ENCODE data around the gene YIF1A.

Gene YIF1A

GRCh38 chr11:66288671-66289547 is at the start of gene YIF1A:
TSS of gene YIF1A (minus strand) at chr11:66289143. CDS start at chr11:66288985, 158 bp downstream.
- peak; percentile 99 for DNase-seq (ENCODE audit: low read depth)
- peak within 1 kb of the TSS; percentile 85 for H3K4me3 ChIP-seq (ENCODE audit: low read depth, low read length)

- H3K4me3 ChIP-seq (ENCODE audit: low read depth, low read length), result no peak overlapping the region
- no peak for DNase-seq (ENCODE audit: low read depth)
These were observed 48.4 kb upstream of the YIF1A start for GRCh38 chr11:66337103-66337899.

DNA sequence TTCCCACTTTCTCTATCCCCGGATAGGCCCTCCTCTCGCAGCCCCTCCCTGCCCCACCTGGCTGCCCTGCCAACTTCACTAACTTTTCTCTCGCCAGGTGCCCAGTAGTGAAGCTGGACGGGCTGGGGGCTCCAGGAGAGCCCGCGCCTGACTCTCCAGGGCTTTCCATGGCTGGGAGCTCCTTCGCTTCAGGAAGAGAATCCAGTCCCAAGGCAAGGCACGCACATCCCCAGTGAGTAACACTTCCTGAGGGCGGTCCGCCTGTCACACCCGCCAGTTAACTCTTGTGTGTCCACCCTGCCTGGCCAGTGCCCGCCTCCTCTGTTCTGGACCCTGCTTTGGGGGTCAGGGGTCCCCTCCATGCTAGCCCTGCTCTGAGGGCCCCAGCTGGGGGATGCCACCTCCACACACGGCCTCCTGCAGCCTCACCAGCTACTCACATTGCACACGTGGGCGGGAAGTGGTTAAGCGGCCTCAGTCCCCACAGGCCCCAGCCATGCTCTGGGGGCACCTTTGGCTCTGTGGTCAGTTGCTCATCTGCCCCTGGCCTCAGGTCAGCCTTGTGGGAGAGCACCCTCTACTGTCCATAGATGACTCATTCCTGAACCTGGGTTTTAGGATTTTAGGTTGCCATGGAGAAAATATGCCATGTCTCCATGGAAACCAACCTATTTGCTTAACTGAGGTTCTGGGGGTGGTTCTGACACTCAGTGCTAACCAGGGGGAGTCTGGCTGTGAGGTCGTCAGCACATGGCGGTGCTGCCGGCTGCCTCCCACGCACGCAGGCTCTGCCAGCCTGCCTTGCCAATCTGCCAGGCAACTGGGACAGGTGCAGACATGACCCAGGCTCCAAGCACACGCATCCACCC is 47.5 kb upstream of the YIF1A start, which contains the start of gene RIN1:
Gene RIN1 (minus strand): TSS at position 201 of the 869 bp plus-strand sequence. CDS start 32 bp downstream, at position 169.
- peak; percentile 98 for DNase-seq (ENCODE audit: low read depth)
- peak within 1 kb of the TSS; percentile 77 for H3K4me3 ChIP-seq (ENCODE audit: low read depth, low read length)

DNA sequence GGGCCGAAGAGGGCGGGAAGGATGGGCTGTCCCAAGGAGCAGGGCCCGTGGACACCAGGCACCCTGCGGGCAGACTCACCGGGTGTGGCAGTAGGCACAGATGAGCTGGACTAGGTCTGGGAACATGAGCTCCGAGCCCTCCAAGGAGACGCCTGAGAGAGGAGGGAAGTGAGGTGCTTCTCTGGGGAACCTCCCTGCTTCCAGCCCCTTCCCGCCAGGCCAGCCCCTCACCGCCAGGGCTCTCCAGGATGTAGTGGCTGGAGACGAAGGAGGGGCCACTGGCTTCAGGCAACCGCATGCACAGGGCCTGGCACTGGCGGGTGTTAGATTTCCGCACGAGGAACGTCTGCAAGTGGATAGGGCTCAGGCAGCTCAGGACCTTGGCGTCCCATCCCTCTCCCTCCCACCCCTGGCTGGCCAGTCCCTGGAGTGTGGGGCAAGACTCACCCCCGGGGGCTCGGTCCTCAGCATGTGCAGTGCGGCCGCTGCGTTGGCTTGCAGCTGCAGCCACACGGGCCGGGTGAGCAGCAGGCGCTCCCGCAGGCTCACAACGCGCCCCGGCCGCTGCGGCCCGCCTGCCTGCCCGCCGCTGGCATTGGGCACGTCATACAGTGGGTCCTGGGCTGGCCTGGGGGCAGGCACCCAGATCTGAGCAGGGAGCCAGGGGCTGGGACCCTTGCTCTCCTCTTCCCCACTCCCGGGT is 46.7 kb upstream of the YIF1A start:
- peak overlapping the region; percentile 77 for H3K4me3 ChIP-seq (ENCODE audit: low read depth, low read length)
- DNase-seq (ENCODE audit: low read depth), result no peak

GRCh38 chr11:66334605-66335442 is 45.9 kb upstream of the YIF1A start:
- no peak for DNase-seq (ENCODE audit: low read depth)
- peak overlapping the region; percentile 77 for H3K4me3 ChIP-seq (ENCODE audit: low read depth, low read length)

DNA sequence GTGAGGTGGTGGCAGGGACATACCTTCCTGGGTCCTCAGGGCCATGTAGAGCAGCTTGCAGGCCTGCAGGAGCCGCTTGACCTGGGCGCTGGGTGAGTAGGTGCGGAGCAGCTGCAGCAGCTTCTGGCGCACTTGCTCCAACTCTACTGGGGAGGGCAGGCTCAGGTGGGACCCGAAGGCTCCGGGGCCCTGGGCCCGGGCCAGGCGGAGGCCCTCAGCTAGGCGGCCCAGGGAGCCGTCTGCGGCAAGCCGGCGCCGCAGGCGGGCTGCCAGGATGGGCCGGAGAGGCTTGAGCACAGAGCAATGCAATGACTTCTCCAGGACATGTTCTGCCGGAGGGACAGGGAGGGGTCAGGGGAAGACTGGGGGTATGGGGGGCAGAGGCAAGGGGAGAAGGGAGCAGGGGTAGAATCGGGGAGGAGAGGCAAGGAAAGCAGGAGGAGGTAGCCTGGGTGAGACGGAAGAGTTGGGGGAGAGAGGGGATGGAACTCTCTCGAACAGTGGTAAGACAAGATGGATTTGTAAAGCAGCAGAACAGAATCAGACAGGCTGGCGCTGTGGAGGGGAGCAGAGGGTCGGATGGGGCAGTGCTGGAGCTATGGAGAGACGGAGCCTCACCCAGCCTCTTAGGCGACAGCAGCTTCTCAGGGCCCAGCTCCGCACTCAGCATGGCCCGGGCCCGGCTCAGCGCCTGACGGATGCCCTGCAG is 45.1 kb upstream of the YIF1A start:
- DNase-seq (ENCODE audit: low read depth), result no peak
- peak overlapping the region; percentile 77 for H3K4me3 ChIP-seq (ENCODE audit: low read depth, low read length)

DNA sequence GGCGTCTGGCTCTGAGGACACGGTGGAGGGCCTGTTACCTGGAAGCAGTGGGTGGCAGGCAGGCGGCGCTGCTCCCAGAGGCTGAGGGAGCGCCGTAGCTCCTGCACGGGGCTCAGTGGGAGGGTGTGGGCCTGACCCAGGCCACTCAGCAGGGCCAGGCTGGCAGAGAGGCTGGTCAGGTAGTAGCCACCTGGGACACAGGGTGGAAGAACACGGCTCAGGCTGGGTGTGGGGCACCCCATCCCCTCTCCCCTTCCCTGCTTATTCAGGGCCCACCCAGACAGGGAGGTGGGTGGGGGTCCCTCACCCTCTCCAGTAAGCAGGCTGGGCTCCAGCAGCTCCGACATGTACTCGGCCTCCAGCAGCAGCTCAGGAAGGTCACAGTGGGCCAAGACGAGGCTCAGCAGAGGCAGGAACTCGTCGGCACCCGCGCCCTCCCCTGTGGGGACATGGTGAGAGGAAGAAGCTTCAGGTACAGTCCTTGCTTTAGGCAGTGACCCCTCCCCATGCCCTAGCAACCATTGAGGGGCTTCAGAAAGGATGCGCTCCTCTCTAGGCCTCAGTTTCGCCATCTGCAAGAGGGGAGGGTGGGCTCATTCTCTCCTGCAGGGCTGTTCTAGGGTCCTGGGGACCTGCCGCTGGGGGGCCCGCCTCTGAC is 44.4 kb upstream of the YIF1A start:
- H3K4me3 ChIP-seq (ENCODE audit: low read depth, low read length), result peak overlapping the region; percentile 77
- DNase-seq (ENCODE audit: low read depth), result no peak

DNA sequence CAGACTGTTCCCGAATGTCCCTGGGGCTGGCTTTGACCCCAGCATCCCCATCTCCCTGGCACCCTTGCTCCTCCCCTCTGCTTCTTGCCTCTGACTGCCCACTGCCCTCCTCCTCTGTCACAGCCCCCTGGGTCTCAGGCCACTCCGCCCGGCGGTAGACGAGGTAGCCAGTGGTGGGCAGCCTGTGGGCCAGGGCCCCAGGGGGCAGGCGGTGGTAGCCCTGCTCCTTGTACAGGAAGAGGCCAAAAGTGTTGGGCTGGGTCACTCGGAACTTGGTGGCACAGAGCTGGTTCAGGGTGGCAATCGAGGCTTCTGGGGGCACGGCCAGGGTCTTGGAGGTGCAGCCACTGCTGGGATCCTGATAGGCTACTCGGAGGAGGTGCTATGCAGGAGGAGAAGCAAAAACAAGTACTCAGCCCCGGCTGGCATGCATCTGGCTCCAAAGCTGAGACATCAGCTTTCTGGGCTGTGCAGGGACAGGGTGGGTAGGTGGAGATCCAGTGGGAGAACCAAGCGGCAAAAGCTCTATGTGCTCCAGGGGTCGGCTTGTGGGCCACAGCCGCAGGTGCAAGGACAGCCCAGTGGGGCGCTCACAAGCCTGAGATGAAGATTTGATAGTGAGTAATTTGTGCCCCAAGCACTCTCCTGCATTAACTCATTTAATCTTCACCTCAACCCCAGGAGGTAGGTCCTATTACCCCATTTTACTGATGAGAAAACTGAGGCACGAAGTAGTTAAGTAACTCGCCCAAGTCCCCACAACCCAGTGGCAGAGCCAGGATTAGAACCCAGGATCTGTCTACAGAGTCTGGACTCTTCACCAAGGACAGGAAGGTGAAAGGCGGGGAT is 43.7 kb upstream of the YIF1A start:
- DNase-seq (ENCODE audit: low read depth), result no peak
- no peak overlapping the region for H3K4me3 ChIP-seq (ENCODE audit: low read depth, low read length)

- no peak overlapping the region for H3K4me3 ChIP-seq (ENCODE audit: low read depth, low read length)
- DNase-seq (ENCODE audit: low read depth), result no peak
These were observed 42.8 kb upstream of the YIF1A start for GRCh38 chr11:66331542-66332370.

- no peak overlapping the region for H3K4me3 ChIP-seq (ENCODE audit: low read depth, low read length)
- DNase-seq (ENCODE audit: low read depth), result no peak
These were observed 42.0 kb upstream of the YIF1A start for GRCh38 chr11:66330931-66331330.

DNA sequence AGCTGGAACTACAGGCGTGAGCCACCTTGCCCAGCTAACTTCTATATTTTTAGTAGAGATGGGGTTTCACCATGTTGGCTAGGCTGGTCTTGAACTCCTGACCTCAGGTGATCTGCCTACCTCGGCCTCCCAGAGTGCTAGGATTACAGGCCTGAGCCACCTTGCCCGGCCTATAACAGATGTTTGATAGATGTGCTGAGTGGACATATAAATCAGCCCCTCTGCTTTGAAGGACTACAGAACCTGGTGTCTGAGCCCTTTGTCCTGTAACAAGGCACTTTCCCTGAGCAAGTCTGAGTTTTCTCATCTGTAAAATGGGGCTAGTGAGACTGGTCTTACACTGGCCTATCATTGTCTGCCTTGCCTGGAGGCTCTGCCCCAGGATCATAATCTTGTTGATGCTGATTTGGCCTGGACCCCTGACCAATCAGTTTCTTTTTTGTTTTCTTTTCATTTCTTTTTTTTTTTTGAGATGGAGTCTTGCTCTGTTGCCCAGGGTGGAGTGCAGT is 40.3 kb upstream of the YIF1A start:
- no peak overlapping the region for H3K4me3 ChIP-seq (ENCODE audit: low read depth, low read length)
- DNase-seq (ENCODE audit: low read depth), result no peak

GRCh38 chr11:66328302-66329144 is 39.6 kb upstream of the YIF1A start:
- no peak overlapping the region for H3K4me3 ChIP-seq (ENCODE audit: low read depth, low read length)
- DNase-seq (ENCODE audit: low read depth), result no peak

GRCh38 chr11:66328031-66328301 is 39.0 kb upstream of the YIF1A start:
- no peak for DNase-seq (ENCODE audit: low read depth)
- H3K4me3 ChIP-seq (ENCODE audit: low read depth, low read length), result no peak overlapping the region

DNA sequence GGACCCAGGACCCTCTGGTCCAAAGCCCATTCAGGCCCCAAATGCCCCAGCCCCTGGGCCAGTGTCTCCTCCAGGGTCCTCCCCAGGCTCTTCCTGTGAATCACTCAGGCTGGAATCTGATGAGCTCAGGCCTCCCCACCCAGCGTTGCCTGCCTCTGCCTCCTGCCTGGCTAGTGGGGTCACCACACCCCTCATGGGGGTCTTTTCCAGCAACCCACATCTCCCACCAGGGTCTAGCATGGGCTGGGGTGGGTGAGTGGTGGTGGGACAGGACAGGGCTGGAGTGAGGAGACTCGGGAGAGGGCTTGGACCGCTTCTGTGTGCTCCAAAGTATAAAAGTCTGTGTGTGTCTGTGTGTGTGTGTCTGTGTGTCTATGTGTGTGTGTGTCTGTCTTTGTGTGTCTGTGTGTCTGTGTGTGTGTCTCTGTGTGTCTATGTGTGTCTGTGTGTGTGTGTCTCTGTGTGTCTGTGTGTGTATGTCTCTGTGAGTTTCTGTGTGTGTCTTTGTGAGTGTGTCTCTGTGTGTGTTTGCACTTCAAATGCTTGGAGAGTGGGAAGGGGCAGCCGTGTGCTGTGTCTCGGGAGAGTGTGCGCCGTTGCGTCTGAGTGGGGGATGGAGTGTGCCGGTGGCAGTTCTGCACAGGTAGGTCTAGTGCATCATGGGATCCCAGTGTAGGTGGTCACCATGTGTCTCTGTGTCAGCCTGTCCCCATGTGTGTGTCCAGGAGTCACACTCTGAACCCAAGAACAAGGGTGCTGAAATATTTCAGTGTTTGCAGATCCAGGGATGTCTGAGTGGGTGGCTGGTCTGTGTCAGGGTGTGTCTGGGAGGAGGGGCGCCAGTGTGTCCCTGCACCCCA is 38.5 kb upstream of the YIF1A start:
- no peak overlapping the region for H3K4me3 ChIP-seq (ENCODE audit: low read depth, low read length)
- DNase-seq (ENCODE audit: low read depth), result no peak

Measured in skeletal muscle cell (primary cell).